BJ (cell line): ENCODE results near the gene GPR62. TPM values are rescaled to one million over a fixed set of nuclear protein-coding genes. Genes with fewer than 3 reads are reported as not detected.
"Not testable (repeated sequence)": the region's sequence is repeated elsewhere in the genome, so short reads cannot be mapped to it uniquely, and the experiment has no call there.

ENCODE experiments used
- CTCF ChIA-PET: fragments of 350-600 bp; formaldehyde crosslinking; extraction: SDS; loops from one replicate; lab custom pipeline; 2021; ENCODE audit warnings: antibody characterized with exemption, inconsistent platforms; lab: Yijun Ruan, JAX
- POLR2A ChIA-PET: fragments of 300-600 bp; sonication (Branson Sonifier 250); formaldehyde crosslinking; extraction: SDS; loops from one replicate; lab custom pipeline; 2021; ENCODE audit warnings: antibody characterized with exemption; lab: Charles Lee
- DNase-seq: peaks from one replicate; pipeline ENCODE4 v3.0.0-alpha.2; 2011; ENCODE audit warnings: low read depth
- H3K27me3 ChIP-seq: 2 replicates; pipeline ENCODE4 v1.6.0; 2011; ENCODE audit warnings: low read length; ENCODE audit not compliant: control insufficient read depth, insufficient read depth
- H3K36me3 ChIP-seq: 2 replicates; pipeline ENCODE4 v1.5.1; 2011; ENCODE audit warnings: low read length; ENCODE audit not compliant: control insufficient read depth, insufficient read depth
- H3K4me3 ChIP-seq: 2 replicates; pipeline ENCODE4 v1.5.1; 2011; ENCODE audit warnings: low read depth, mild to moderate bottlenecking, control low read depth, low read length
- CTCF ChIP-seq: IDR thresholded peaks from 2 replicates; pipeline ENCODE4 v1.5.1; 2011; ENCODE audit warnings: low read depth, mild to moderate bottlenecking, control low read depth, inconsistent platforms, low read length, moderate library complexity; ENCODE audit not compliant: insufficient read depth
- polyA plus RNA-seq: library from polyadenylated mRNA; depleted of rRNA; stranded (reverse); fragments of >200 nt; gene quantifications from 2 replicates; pipeline ENCODE4 v1.2.3, GENCODE V29; 2011

The GPR62 gene
- polyA plus RNA-seq, 1 experiment, result not detected

- Histone ChIP-seq H3K27me3 (no peaks in the 10 kb centered on the region), H3K36me3 (peaks cover 1% of the 10 kb centered on the region), H3K4me3 (no peak overlapping the region)
- CTCF ChIA-PET, result interaction anchor here (0.6 to 4.5 kb wide), 6 partner anchors 10 to 45 kb away, joined by 3 to 42 read pairs (median 4); partner anchors contain the start of genes ABHD14A, ABHD14B, RPL29 and RRP9
- no peak for DNase-seq
- no peak for TF ChIP-seq CTCF
- POLR2A ChIA-PET, result no interaction called here
Observed at GRCh38 chr3:51986010-51986947, 31.1 kb downstream of the GPR62 start.

- no peak overlapping the region for H3K4me3 ChIP-seq
- no peak for DNase-seq
- TF ChIP-seq CTCF, result no peak
- ChIA-PET CTCF (interaction anchor here (1.2 to 1.3 kb wide), 2 partner anchors 13 to 46 kb away, joined by 4 to 6 read pairs; partner anchors contain the start of genes ABHD14A, ABHD14B and RRP9), POLR2A (no interaction called here)
- H3K36me3 ChIP-seq, result peaks cover 6% of the 10 kb centered on the region
- H3K27me3 ChIP-seq, result no peaks in the 10 kb centered on the region
Observed at GRCh38 chr3:51987568-51987967, 32.4 kb downstream of the GPR62 start.

GRCh38 chr3:51988286-51989146, 33.3 kb downstream of the GPR62 start:
- CTCF ChIA-PET, result interaction anchor here (1.5 kb wide), 1 partner anchor 15 kb away, joined by 10 read pairs; the partner anchor contains the start of gene ABHD14B
- Histone ChIP-seq H3K4me3 (no peak overlapping the region), H3K36me3 (peaks cover 9% of the 10 kb centered on the region), H3K27me3 (no peaks in the 10 kb centered on the region)
- DNase-seq, result no peak
- no peak for TF ChIP-seq CTCF
- POLR2A ChIA-PET, result no interaction called here

- CTCF ChIA-PET, result interaction anchor here (2.3 kb wide), 1 partner anchor 49 kb away, joined by 10 read pairs; the partner anchor contains the start of gene RRP9
- H3K27me3 ChIP-seq, DNase-seq, POLR2A ChIA-PET, H3K4me3 ChIP-seq: not testable (repeated sequence)
- H3K36me3 ChIP-seq, result peaks cover 19% of the 10 kb centered on the region
Observed at GRCh38 chr3:51990501-51990971, 35.4 kb downstream of the GPR62 start.

GRCh38 chr3:51992017-51992682, 37.0 kb downstream of the GPR62 start:
- no peak for DNase-seq
- no peaks in the 10 kb centered on the region for H3K27me3 ChIP-seq
- CTCF ChIA-PET, result interaction anchor here (0.6 to 2.9 kb wide), 7 partner anchors 9 to 408 kb away, joined by 3 to 11 read pairs (median 4); partner anchors contain the start of genes ACY1 and RRP9
- TF ChIP-seq CTCF, result no peak
- POLR2A ChIA-PET, result no interaction called here
- H3K4me3 ChIP-seq, result no peak overlapping the region
- H3K36me3 ChIP-seq, result peaks cover 19% of the 10 kb centered on the region

- DNase-seq, POLR2A ChIA-PET, H3K27me3 ChIP-seq, H3K4me3 ChIP-seq: not testable (repeated sequence)
- CTCF ChIA-PET, result interaction anchor here (2.8 to 2.9 kb wide), 2 partner anchors 8 to 130 kb away, joined by 11 to 14 read pairs; no protein-coding TSS in a partner anchor
- H3K36me3 ChIP-seq, result peaks cover 19% of the 10 kb centered on the region
Observed at GRCh38 chr3:51993657-51994056, 38.5 kb downstream of the GPR62 start.
